NB4 (cell line): ENCODE results near the gene RPS6KA3.

ENCODE experiments used
- MYC ChIP-seq: IDR thresholded peaks from 2 replicates; pipeline ENCODE4 v1.6.1; 2011; ENCODE audit warnings: low read depth, low read length
- POLR2A ChIP-seq: IDR thresholded peaks from 2 replicates; pipeline ENCODE4 v1.6.1; 2011; ENCODE audit warnings: mild to moderate bottlenecking; ENCODE audit not compliant: insufficient read length; ENCODE audit errors: extremely low read depth
- TF ChIP-seq, protein P1 (sequence below): IDR thresholded peaks from one replicate; pipeline ENCODE4 v1.5.1; 2012; ENCODE audit warnings: low read depth, low read length
- TF ChIP-seq, protein P2 (sequence below): IDR thresholded peaks from 2 replicates; pipeline ENCODE4 v1.6.1; 2011; ENCODE audit warnings: low read depth, low read length

DNA sequence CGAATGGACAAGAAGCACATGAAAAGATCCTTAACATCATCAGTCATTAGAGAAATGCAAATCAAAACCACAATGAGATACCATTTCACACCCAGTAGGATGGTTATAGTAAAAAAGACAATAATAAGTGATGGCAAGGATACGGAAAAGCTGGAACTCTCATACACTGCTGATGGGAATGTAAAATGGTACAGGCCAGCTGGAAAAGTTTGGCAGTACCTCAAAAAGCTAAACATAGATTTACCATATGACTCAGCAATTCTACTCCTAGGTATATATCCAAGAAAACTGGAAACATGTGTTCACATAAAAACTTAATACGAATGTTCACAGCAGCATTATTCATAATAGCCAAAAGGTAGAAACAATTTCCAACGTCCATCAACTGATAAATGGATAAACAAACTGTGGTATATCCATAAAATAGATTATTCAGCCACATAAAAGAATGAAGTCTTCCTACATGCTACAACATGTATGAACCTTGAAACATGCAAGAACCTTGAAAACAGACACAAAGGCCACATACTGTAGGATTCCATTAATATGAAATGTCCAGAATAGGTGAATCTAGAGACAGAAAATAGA, 11.9 kb downstream of the RPS6KA3 start:
- TF ChIP-seq, protein P1, sequence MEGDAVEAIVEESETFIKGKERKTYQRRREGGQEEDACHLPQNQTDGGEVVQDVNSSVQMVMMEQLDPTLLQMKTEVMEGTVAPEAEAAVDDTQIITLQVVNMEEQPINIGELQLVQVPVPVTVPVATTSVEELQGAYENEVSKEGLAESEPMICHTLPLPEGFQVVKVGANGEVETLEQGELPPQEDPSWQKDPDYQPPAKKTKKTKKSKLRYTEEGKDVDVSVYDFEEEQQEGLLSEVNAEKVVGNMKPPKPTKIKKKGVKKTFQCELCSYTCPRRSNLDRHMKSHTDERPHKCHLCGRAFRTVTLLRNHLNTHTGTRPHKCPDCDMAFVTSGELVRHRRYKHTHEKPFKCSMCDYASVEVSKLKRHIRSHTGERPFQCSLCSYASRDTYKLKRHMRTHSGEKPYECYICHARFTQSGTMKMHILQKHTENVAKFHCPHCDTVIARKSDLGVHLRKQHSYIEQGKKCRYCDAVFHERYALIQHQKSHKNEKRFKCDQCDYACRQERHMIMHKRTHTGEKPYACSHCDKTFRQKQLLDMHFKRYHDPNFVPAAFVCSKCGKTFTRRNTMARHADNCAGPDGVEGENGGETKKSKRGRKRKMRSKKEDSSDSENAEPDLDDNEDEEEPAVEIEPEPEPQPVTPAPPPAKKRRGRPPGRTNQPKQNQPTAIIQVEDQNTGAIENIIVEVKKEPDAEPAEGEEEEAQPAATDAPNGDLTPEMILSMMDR: no peak
- TF ChIP-seq, protein P2, sequence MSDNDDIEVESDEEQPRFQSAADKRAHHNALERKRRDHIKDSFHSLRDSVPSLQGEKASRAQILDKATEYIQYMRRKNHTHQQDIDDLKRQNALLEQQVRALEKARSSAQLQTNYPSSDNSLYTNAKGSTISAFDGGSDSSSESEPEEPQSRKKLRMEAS: no peak
- TF ChIP-seq POLR2A: no peak
- TF ChIP-seq MYC: no peak
